NCI-H69 (cell line): ENCODE measurements around the gene OAS3.
"Not testable (repeated sequence)": the region's sequence is repeated elsewhere in the genome, so short reads cannot be mapped to it uniquely, and the experiment has no call there.

Experiments used
- DNase-seq: peaks from one replicate; lab custom pipeline; 2025; lab: John Stamatoyannopoulos, UW

The OAS3 gene

GRCh38 chr12:112950701-112951100 is 12.4 kb downstream of the OAS3 start:
- no peak for DNase-seq

- DNase-seq = not testable (repeated sequence)
Observed at GRCh38 chr12:112957125-112957524, 18.9 kb downstream of the OAS3 start.

GRCh38 chr12:112961074-112961473 is 22.8 kb downstream of the OAS3 start:
- DNase-seq = no peak

- DNase-seq = no peak
Observed at GRCh38 chr12:112961536-112961935, 23.3 kb downstream of the OAS3 start.

- DNase-seq = no peak
Observed at GRCh38 chr12:112962561-112962960, 24.3 kb downstream of the OAS3 start.

- no peak for DNase-seq
Observed at GRCh38 chr12:112963227-112963861, 25.1 kb downstream of the OAS3 start.

- no peak for DNase-seq
Observed at GRCh38 chr12:112964067-112964670, 25.9 kb downstream of the OAS3 start.

- no peak for DNase-seq
Observed at GRCh38 chr12:112964915-112965314, 26.6 kb downstream of the OAS3 start.

GRCh38 chr12:112965643-112966042 is 27.4 kb downstream of the OAS3 start:
- DNase-seq = no peak

GRCh38 chr12:112967306-112967705 is 29.0 kb downstream of the OAS3 start:
- no peak for DNase-seq

- no peak for DNase-seq
Observed at GRCh38 chr12:112967858-112968257, 29.6 kb downstream of the OAS3 start.

- no peak for DNase-seq
Observed at GRCh38 chr12:112969547-112970306, 31.5 kb downstream of the OAS3 start.

GRCh38 chr12:112970391-112970790 is 32.1 kb downstream of the OAS3 start:
- no peak for DNase-seq

- peak; percentile 96 for DNase-seq
Observed at GRCh38 chr12:112971248-112971647, 33.0 kb downstream of the OAS3 start.

- no peak for DNase-seq
Observed at GRCh38 chr12:112973011-112973735, 34.9 kb downstream of the OAS3 start.

- peak; percentile 43 for DNase-seq
Observed at GRCh38 chr12:112973818-112974231, 35.6 kb downstream of the OAS3 start.

GRCh38 chr12:112974904-112975303 is 36.6 kb downstream of the OAS3 start:
- no peak for DNase-seq

- no peak for DNase-seq
Observed at GRCh38 chr12:112977139-112977538, 38.9 kb downstream of the OAS3 start.

- DNase-seq = no peak
Observed at GRCh38 chr12:112977641-112978040, 39.4 kb downstream of the OAS3 start.

- DNase-seq = no peak
Observed at GRCh38 chr12:112978163-112979040, 40.1 kb downstream of the OAS3 start, which contains the start of gene OAS2. TSS of gene OAS2 (plus strand) at chr12:112978519. CDS start at chr12:112978609, 90 bp downstream.

- DNase-seq = no peak
Observed at GRCh38 chr12:112979041-112979680, 40.9 kb downstream of the OAS3 start.
